ENCODE data around the gene COL9A2.

The COL9A2 gene

DNA sequence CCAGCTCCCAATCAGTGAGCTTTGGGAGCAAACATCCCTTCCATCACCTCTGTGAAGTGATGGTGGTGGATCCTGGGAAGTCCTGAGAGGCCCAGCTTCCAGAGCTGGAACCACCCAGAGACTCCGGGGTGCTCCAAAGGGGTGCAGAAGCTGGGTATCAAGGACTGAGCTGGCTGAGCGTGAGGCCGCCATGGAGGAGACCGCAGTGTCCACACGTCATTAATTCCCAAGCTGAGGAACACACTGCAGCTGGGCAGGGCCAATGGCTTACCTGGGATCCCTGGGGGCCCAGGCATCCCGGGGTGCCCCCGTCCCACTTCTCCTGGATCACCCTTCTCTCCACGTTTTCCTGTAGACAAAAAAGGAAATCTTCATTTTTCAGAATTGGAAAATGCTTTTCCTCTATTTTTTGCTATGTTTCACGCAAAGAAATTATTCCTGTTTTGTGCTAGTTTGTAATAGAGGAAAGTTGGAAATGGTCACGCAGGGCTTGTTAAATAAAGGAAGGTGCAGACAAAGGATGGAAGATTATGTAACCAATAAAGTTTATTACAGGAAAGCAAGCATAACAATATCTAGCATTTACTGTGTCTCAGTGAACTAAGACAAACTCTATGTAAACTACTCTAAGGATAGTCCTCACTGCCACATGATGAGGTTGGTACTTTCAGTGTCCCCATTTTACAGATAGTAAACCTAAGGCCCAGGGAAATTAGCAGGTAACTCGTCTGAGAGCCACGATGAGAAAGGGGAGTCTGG, 15.4 kb downstream of the COL9A2 start:
- TF ChIP-seq, protein P1, sequence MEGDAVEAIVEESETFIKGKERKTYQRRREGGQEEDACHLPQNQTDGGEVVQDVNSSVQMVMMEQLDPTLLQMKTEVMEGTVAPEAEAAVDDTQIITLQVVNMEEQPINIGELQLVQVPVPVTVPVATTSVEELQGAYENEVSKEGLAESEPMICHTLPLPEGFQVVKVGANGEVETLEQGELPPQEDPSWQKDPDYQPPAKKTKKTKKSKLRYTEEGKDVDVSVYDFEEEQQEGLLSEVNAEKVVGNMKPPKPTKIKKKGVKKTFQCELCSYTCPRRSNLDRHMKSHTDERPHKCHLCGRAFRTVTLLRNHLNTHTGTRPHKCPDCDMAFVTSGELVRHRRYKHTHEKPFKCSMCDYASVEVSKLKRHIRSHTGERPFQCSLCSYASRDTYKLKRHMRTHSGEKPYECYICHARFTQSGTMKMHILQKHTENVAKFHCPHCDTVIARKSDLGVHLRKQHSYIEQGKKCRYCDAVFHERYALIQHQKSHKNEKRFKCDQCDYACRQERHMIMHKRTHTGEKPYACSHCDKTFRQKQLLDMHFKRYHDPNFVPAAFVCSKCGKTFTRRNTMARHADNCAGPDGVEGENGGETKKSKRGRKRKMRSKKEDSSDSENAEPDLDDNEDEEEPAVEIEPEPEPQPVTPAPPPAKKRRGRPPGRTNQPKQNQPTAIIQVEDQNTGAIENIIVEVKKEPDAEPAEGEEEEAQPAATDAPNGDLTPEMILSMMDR (IDR thresholded peaks at IDR 0.05): no peak
- no peaks in the 10 kb centered on the region for H3K4me1 ChIP-seq
- no peak overlapping the region for H3K4me3 ChIP-seq (ENCODE audit: low read depth, low read length)
- no peak overlapping the region for H3K27ac ChIP-seq
- no peak overlapping the region for H3K4me2 ChIP-seq (ENCODE audit: low read length)
- no peak overlapping the region for H2AFZ ChIP-seq
- no peaks in the 10 kb centered on the region for H3K79me2 ChIP-seq
- H3K9ac ChIP-seq: no peak overlapping the region
- no peaks in the 10 kb centered on the region for H3K36me3 ChIP-seq (ENCODE audit: control insufficient read depth, insufficient read depth, low read length)
- no peaks in the 10 kb centered on the region for H3K27me3 ChIP-seq (ENCODE audit: control insufficient read depth, insufficient read depth, low read length)
- no peaks in the 10 kb centered on the region for H3K9me3 ChIP-seq (ENCODE audit: control insufficient read depth, low read length)

DNA sequence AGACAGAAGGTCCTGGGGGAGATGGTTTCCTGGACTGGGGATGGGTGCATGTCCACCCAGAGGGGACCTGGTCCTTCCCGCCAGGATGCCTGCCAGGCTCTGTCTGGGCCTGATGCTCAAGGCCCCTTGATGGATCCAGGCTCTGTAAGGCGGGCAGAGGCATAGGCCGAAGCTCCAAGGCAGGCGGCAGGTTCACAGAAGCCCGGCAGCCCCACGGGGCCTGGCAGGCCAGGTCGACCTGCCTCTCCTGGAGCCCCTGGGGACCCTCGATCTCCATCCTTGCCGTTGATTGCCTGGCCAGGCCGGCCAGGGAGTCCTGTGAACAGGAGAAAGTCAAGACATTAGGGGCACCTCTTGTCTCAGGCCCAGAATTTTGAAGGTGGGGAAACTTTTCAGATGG, 16.0 kb downstream of the COL9A2 start:
- Histone ChIP-seq H3K9me3 (ENCODE audit: control insufficient read depth, low read length) (no peaks in the 10 kb centered on the region), H3K9ac (no peak overlapping the region), H3K4me1 (no peaks in the 10 kb centered on the region), H3K79me2 (no peaks in the 10 kb centered on the region), H3K36me3 (ENCODE audit: control insufficient read depth, insufficient read depth, low read length) (no peaks in the 10 kb centered on the region), H3K27me3 (ENCODE audit: control insufficient read depth, insufficient read depth, low read length) (no peaks in the 10 kb centered on the region), H3K4me2 (ENCODE audit: low read length) (no peak overlapping the region), H3K4me3 (ENCODE audit: low read depth, low read length) (no peak overlapping the region), H3K27ac (no peak overlapping the region), H2AFZ (no peak overlapping the region)
- TF ChIP-seq, protein P1 (IDR thresholded peaks at IDR 0.05): no peak

GRCh38 chr1:40300651-40301050, 16.4 kb downstream of the COL9A2 start:
- H3K4me1 ChIP-seq: no peaks in the 10 kb centered on the region
- H3K9ac ChIP-seq: no peak overlapping the region
- no peaks in the 10 kb centered on the region for H3K9me3 ChIP-seq (ENCODE audit: control insufficient read depth, low read length)
- no peak overlapping the region for H3K27ac ChIP-seq
- no peaks in the 10 kb centered on the region for H3K27me3 ChIP-seq (ENCODE audit: control insufficient read depth, insufficient read depth, low read length)
- no peaks in the 10 kb centered on the region for H3K36me3 ChIP-seq (ENCODE audit: control insufficient read depth, insufficient read depth, low read length)
- TF ChIP-seq, protein P1 (IDR thresholded peaks at IDR 0.05): no peak
- no peak overlapping the region for H3K4me2 ChIP-seq (ENCODE audit: low read length)
- no peaks in the 10 kb centered on the region for H3K79me2 ChIP-seq
- H3K4me3 ChIP-seq (ENCODE audit: low read depth, low read length): no peak overlapping the region
- H2AFZ ChIP-seq: no peak overlapping the region

- H3K4me2 ChIP-seq (ENCODE audit: low read length): no peak overlapping the region
- no peak overlapping the region for H3K4me3 ChIP-seq (ENCODE audit: low read depth, low read length)
- H3K27ac ChIP-seq: no peak overlapping the region
- TF ChIP-seq, protein P1 (IDR thresholded peaks at IDR 0.05): no peak
- H3K9ac ChIP-seq: no peak overlapping the region
- no peaks in the 10 kb centered on the region for H3K79me2 ChIP-seq
- no peaks in the 10 kb centered on the region for H3K9me3 ChIP-seq (ENCODE audit: control insufficient read depth, low read length)
- H3K36me3 ChIP-seq (ENCODE audit: control insufficient read depth, insufficient read depth, low read length): no peaks in the 10 kb centered on the region
- H3K4me1 ChIP-seq: no peaks in the 10 kb centered on the region
- no peaks in the 10 kb centered on the region for H3K27me3 ChIP-seq (ENCODE audit: control insufficient read depth, insufficient read depth, low read length)
- no peak overlapping the region for H2AFZ ChIP-seq
Observed at GRCh38 chr1:40300249-40300567, 16.9 kb downstream of the COL9A2 start.
